K562 (cell line): Measurements from ENCODE around the gene STAMBPL1. TPM values are rescaled to one million over a fixed set of nuclear protein-coding genes. Genes with fewer than 3 reads are reported as not detected.

Experiments
- ESRRB ChIP-seq: fragments of 250-450 bp; sonication (Bioruptor Pico); IDR thresholded peaks from 2 replicates; pipeline ENCODE4 v1.5.0; 2020; ENCODE audit warnings: mild to moderate bottlenecking, moderate library complexity, borderline replicate concordance
- RAD21 ChIP-seq, 2 experiments: fragments of 250-450 bp in 1 of 2; fragments of 450-650 bp in 1 of 2; sonication (Bioruptor Pico) in 1 of 2; formaldehyde crosslinking in 1 of 2; IDR thresholded peaks in 1 of 2; conservative IDR thresholded peaks in 1 of 2; 2 replicates each; pipeline versions ENCODE4 v1.4.0 to v1.8.0; 2020 to 2022; ENCODE audit warnings: mild to moderate bottlenecking in 2 of 2, moderate library complexity in 1 of 2
- SMC3 ChIP-seq: conservative IDR thresholded peaks from 2 replicates; pipeline ENCODE4 v1.6.1; 2011; ENCODE audit warnings: low read depth, low read length, improper control_type of control experiment; ENCODE audit not compliant: insufficient read depth
- TEAD1 ChIP-seq, 2 experiments: fragments of 450-650 bp in 1 of 2; sonication (generic) in 1 of 2; formaldehyde crosslinking; IDR thresholded peaks; 2 replicates each; pipeline versions ENCODE4 v1.4.0 to v1.8.0; 2020 to 2022; ENCODE audit warnings: mild to moderate bottlenecking in 2 of 2, missing genetic modification reagents in 1 of 2
- ZNF444 ChIP-seq: fragments of 250-450 bp; sonication (Bioruptor Pico); IDR thresholded peaks from 2 replicates; pipeline ENCODE4 v1.4.0; 2020; ENCODE audit warnings: mild to moderate bottlenecking, moderate library complexity
- polyA plus RNA-seq, 8 experiments: library from polyadenylated mRNA; depleted of rRNA in 4 of 8; stranded (reverse) in 5 of 8; unstranded in 3 of 8; fragments of >200 nt; fragmentation: Nextera tagmentation in 2 of 8; fragmentation: Illumina TruSeq in 1 of 8; extraction: Ambion mirVana in 2 of 8; extraction: Trizol in 1 of 8; gene quantifications; 2 replicates each; pipeline versions ENCODE4 v1.2.1 to v1.2.3, GENCODE V29; 2011 to 2014; ENCODE audit warnings: inconsistent platforms in 1 of 8, missing spikeins in 1 of 8
- total RNA-seq, 7 experiments: library from RNA; depleted of rRNA in 6 of 7; stranded (reverse); fragments of >200 nt in 6 of 7; fragmentation: Illumina TruSeq in 2 of 7; extraction: Trizol in 2 of 7; gene quantifications; 2 replicates each; pipeline versions ENCODE4 v1.2.1 to v1.2.3, GENCODE V29; 2011 to 2021; ENCODE audit warnings: low replicate concordance in 1 of 7
- TF ChIP-seq, protein P1 (sequence below): fragments of 250-450 bp; sonication (Bioruptor Pico); IDR thresholded peaks from 2 replicates; pipeline ENCODE4 v1.5.0; 2020; ENCODE audit warnings: mild to moderate bottlenecking, borderline replicate concordance
- TF ChIP-seq, protein P2 (sequence below), 3 experiments: IDR thresholded peaks in 2 of 3; conservative IDR thresholded peaks in 1 of 3; 2 replicates each; pipeline ENCODE4 v1.5.1; 2011 to 2012; ENCODE audit warnings: low read length in 3 of 3, mild to moderate bottlenecking in 3 of 3, control low read depth in 2 of 3, improper control_type of control experiment in 1 of 3, inconsistent platforms in 1 of 3, low read depth in 1 of 3, mixed read lengths in 1 of 3, moderate library complexity in 1 of 3; ENCODE audit not compliant: insufficient read depth in 2 of 3

The STAMBPL1 gene
- total and polyA plus RNA-seq, 9 of the 15 experiments (the other 6 are each of a cell fraction or from before 2014, with no cell fraction given) = 0.09 TPM; not detected in 8

GRCh38 chr10:88932539-88933256 is 52.7 kb downstream of the STAMBPL1 start (continued):
- TF ChIP-seq, protein P1, sequence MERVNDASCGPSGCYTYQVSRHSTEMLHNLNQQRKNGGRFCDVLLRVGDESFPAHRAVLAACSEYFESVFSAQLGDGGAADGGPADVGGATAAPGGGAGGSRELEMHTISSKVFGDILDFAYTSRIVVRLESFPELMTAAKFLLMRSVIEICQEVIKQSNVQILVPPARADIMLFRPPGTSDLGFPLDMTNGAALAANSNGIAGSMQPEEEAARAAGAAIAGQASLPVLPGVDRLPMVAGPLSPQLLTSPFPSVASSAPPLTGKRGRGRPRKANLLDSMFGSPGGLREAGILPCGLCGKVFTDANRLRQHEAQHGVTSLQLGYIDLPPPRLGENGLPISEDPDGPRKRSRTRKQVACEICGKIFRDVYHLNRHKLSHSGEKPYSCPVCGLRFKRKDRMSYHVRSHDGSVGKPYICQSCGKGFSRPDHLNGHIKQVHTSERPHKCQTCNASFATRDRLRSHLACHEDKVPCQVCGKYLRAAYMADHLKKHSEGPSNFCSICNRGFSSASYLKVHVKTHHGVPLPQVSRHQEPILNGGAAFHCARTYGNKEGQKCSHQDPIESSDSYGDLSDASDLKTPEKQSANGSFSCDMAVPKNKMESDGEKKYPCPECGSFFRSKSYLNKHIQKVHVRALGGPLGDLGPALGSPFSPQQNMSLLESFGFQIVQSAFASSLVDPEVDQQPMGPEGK = no peak
- TF ChIP-seq ZNF444 = no peak
- TF ChIP-seq, protein P2, sequence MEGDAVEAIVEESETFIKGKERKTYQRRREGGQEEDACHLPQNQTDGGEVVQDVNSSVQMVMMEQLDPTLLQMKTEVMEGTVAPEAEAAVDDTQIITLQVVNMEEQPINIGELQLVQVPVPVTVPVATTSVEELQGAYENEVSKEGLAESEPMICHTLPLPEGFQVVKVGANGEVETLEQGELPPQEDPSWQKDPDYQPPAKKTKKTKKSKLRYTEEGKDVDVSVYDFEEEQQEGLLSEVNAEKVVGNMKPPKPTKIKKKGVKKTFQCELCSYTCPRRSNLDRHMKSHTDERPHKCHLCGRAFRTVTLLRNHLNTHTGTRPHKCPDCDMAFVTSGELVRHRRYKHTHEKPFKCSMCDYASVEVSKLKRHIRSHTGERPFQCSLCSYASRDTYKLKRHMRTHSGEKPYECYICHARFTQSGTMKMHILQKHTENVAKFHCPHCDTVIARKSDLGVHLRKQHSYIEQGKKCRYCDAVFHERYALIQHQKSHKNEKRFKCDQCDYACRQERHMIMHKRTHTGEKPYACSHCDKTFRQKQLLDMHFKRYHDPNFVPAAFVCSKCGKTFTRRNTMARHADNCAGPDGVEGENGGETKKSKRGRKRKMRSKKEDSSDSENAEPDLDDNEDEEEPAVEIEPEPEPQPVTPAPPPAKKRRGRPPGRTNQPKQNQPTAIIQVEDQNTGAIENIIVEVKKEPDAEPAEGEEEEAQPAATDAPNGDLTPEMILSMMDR (IDR thresholded peaks at IDR 0.05 in 2 of 3, conservative IDR thresholded peaks at IDR 0.05 in 1 of 3; ENCODE audit: insufficient read depth in 2 of 3, low read depth in 1 of 3, low read length in 3 of 3) = peak; percentile 59 to 64 (median 62)
- TF ChIP-seq SMC3 = peak; percentile 52
- no peak for TF ChIP-seq ESRRB (CRISPR knock-in tag)
- peak; percentile 66 to 73 for TF ChIP-seq RAD21 (CRISPR knock-in tag; conservative IDR thresholded peaks at IDR 0.05 in 1 of 2, IDR thresholded peaks at IDR 0.05 in 1 of 2)
- TF ChIP-seq TEAD1 (CRISPR knock-in tag; IDR thresholded peaks at IDR 0.05) = peak in 1 of 2 experiments; percentile 53; a peak in 1 of 4 replicates
